HG03108 (cell line): ENCODE data around the gene TXNL4A.

Experiments used
- ATAC-seq: cut with Tn5 transposase; IDR thresholded peaks from one replicate; pipeline ENCODE4 v1.9.1; 2021; ENCODE audit warnings: moderate library complexity; ENCODE audit not compliant: unreplicated experiment

TXNL4A gene

DNA sequence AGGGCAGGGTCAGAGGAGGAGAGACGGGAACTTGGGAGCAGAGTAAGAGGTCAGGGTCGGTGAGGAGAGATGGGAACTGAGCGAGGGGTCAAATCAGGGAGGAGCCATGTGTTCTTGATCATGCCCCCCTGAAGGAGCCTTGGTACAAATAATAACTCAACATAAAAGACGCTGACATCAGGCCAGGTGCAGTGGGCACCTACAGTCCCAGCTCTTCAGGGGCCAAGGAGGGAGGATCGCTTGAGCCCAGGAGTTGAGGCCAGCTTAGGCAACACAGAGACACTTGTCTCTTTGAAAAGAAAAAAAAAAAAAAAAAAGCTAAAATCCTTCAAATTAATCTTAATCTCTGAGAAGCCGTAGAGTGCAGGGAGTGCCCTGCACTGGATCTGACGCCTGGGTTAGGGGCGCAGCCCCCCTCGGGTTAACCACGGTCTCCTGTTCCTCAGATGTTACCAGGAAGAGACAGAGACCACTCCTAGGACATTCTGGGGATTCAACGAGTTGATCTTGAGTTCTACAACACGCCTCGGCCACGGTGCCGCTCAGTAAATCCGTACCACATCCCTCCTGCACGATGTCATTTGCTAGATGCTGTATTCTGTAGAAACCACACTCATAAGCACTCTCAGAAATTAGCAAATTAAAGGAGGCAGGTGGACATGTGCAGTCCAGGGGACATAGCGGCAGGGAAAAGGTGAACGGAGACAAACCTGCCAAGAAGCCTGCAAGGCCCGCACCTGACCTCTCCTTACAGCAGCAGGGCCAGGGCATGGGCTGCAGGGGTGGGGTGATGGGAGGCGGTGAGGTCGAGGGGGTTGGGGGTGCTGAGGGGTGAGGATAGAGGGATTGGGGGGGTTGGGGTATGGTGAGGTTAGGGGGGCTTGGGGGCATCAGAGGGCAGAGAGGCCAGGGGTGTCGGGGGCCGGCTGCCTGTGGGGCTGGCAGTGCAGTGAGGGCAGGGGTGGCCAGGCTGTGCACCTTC lies 66.1 kb downstream of the TXNL4A start:
- no peak for ATAC-seq
